Bronchial epithelial cell (primary cell): Measurements from ENCODE around the gene PCDHGB1. TPM values are rescaled to one million over a fixed set of nuclear protein-coding genes. Genes with fewer than 3 reads are reported as not detected.
A peak's percentile ranks its signal among the peaks of the same experiment; 100 is the strongest.

Experiments used
- DNase-seq: peaks from one replicate; pipeline ENCODE4 v3.0.0-alpha.2; 2010; ENCODE audit warnings: low read depth
- FAIRE-seq: peaks from 2 replicates; lab custom pipeline; 2011; peaks lifted over from hg19 to GRCh38; lab: Jason Lieb, UNC
- H3K27me3 ChIP-seq: 2 replicates; pipeline ENCODE4 v1.5.1; 2011; ENCODE audit warnings: low read length; ENCODE audit not compliant: control insufficient read depth, insufficient read depth
- H3K36me3 ChIP-seq: 2 replicates; pipeline ENCODE4 v1.5.1; 2011; ENCODE audit warnings: low read length; ENCODE audit not compliant: control insufficient read depth, insufficient read depth
- H3K4me3 ChIP-seq: 2 replicates; pipeline ENCODE4 v1.5.1; 2011; ENCODE audit warnings: mild to moderate bottlenecking, low read depth, low read length, control low read depth
- total RNA-seq: library from RNA; depleted of rRNA; stranded (reverse); fragments of >200 nt; gene quantifications from 2 replicates; pipeline ENCODE4 v1.2.1, GENCODE V29; 2014
- TF ChIP-seq, protein P1 (sequence below): IDR thresholded peaks from 2 replicates; pipeline ENCODE4 v1.5.1; 2011; ENCODE audit warnings: mild to moderate bottlenecking, moderate library complexity, low read length, control low read depth, inconsistent platforms; ENCODE audit not compliant: insufficient read depth, severe bottlenecking

PCDHGB1 gene
- total RNA-seq, 1 donor from 2014 or later: under 0.01 TPM

DNA sequence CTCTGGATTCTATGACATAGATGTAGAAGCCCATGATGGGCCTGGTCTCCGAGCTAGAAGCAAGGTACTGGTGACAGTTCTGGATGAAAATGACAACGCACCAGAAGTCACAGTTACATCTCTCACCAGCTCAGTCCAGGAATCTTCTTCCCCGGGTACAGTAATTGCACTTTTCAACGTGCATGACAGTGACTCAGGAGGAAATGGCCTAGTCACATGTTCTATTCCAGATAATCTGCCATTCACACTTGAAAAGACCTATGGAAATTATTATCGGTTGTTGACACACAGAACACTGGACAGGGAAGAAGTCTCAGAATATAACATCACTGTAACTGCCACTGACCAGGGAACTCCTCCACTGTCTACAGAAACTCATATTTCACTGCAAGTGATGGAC lies 6.2 kb downstream of the PCDHGB1 start:
- FAIRE-seq: no peak
- DNase-seq: no peak
- no peak overlapping the region for H3K4me3 ChIP-seq
- H3K36me3 ChIP-seq: no peaks in the 10 kb centered on the region
- H3K27me3 ChIP-seq: peaks cover 5% of the 10 kb centered on the region
- TF ChIP-seq, protein P1, sequence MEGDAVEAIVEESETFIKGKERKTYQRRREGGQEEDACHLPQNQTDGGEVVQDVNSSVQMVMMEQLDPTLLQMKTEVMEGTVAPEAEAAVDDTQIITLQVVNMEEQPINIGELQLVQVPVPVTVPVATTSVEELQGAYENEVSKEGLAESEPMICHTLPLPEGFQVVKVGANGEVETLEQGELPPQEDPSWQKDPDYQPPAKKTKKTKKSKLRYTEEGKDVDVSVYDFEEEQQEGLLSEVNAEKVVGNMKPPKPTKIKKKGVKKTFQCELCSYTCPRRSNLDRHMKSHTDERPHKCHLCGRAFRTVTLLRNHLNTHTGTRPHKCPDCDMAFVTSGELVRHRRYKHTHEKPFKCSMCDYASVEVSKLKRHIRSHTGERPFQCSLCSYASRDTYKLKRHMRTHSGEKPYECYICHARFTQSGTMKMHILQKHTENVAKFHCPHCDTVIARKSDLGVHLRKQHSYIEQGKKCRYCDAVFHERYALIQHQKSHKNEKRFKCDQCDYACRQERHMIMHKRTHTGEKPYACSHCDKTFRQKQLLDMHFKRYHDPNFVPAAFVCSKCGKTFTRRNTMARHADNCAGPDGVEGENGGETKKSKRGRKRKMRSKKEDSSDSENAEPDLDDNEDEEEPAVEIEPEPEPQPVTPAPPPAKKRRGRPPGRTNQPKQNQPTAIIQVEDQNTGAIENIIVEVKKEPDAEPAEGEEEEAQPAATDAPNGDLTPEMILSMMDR: no peak

DNA sequence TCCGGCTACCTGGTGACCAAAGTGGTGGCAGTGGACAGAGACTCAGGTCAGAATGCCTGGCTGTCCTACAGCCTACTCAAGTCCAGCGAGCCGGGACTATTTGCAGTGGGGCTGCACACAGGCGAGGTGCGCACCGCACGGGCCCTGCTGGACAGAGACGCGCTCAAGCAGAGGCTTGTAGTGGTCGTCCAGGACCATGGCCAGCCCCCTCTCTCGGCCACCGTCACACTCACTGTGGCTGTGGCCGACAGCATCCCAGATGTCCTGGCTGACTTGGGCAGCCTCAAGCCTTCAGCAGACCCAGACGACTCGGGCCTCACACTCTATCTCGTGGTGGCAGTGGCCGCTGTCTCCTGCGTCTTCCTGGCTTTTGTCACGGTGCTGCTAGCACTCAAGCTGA lies 7.1 kb downstream of the PCDHGB1 start:
- peaks cover 5% of the 10 kb centered on the region for H3K27me3 ChIP-seq
- DNase-seq: no peak
- H3K4me3 ChIP-seq: no peak overlapping the region
- H3K36me3 ChIP-seq: no peaks in the 10 kb centered on the region
- FAIRE-seq: no peak
- TF ChIP-seq, protein P1: no peak

DNA sequence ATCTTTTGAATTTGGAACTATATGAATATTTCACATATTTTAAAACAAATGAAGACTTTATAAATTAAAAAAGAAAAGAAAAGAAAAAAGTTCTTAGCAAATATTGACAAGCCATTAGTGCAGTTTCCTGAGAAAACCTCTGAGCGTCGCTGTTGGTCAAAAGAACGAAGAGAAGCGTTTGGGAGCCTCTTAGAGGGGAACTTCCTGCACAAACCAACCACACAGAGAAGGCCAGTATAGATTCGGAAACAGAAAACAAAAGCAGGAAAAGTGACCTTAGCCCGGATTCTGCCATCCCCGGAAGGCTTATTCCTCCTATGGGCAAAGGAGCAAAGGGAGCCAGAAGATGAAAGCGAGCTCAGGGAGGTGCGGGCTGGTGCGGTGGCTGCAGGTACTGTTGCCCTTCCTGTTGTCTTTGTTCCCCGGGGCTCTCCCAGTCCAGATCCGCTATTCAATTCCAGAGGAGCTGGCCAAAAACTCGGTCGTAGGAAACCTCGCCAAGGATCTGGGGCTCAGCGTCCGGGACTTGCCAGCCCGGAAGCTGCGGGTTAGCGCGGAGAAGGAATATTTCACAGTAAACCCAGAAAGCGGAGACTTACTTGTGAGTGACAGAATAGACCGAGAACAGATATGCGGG lies 10.0 kb downstream of the PCDHGB1 start, which contains the start of gene PCDHGB2:
TSS of gene PCDHGB2 (plus strand) at position 205 of the 637 bp plus-strand sequence. CDS start at position 347, 142 bp downstream.
- Histone ChIP-seq H3K4me3 (peak within 1 kb of the TSS; percentile 23), H3K27me3 (peaks cover 13% of the 10 kb centered on the region), H3K36me3 (no peaks in the 10 kb centered on the region)
- TF ChIP-seq, protein P1: peak; percentile 33
- peak; percentile 25 for DNase-seq
- FAIRE-seq: no peak

GRCh38 chr5:141360685-141361084 lies 10.8 kb downstream of the PCDHGB1 start:
- H3K4me3 ChIP-seq: no peak overlapping the region
- no peak for DNase-seq
- TF ChIP-seq, protein P1: no peak
- no peak for FAIRE-seq
- peaks cover 17% of the 10 kb centered on the region for H3K27me3 ChIP-seq
- H3K36me3 ChIP-seq: no peaks in the 10 kb centered on the region

- no peak for DNase-seq
- Histone ChIP-seq H3K4me3 (no peak overlapping the region), H3K27me3 (peaks cover 25% of the 10 kb centered on the region), H3K36me3 (no peaks in the 10 kb centered on the region)
- no peak for FAIRE-seq
- TF ChIP-seq, protein P1: no peak
Measured at GRCh38 chr5:141362719-141363118, 12.8 kb downstream of the PCDHGB1 start.
